ENCODE measurements around the gene NCOA1.

The NCOA1 gene

GRCh38 chr2:24539258-24539657 lies 48.2 kb downstream of the NCOA1 start:
- POLR2A ChIA-PET, result no interaction called here
- no peak for TF ChIP-seq CTCF (IDR thresholded peaks at IDR 0.05; ENCODE audit: control extremely low read depth, extremely low read depth, low read depth, missing control alignments)
- DNase-seq (ENCODE audit: extremely low spot score), result no peak
- CTCF ChIA-PET, result no interaction called here

DNA sequence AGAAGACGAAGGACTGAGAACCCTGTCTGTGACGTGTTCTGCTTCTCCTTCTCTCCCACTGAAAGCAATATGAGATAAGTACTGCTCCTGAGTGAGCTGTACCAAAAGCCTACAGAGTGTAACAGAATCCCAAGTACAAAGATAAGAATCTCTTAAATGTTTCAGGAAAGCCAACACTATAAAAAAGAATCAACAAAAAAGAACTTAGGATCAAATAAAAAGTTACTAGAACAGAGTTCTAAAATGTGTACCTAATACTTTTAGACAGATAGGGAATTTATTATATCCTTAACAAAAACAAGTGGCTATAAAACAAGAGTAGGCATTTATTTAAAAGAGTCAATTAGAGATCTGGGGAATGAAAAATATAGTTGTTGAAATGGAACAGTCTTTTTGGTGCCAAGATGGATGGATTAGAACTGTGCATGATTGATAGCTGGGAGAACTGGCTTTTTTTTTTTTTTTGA lies 49.0 kb downstream of the NCOA1 start:
- POLR2A ChIA-PET, result no interaction called here
- CTCF ChIA-PET, result no interaction called here
- no peak for DNase-seq (ENCODE audit: extremely low spot score)
- TF ChIP-seq CTCF (IDR thresholded peaks at IDR 0.05; ENCODE audit: control extremely low read depth, extremely low read depth, low read depth, missing control alignments), result no peak

DNA sequence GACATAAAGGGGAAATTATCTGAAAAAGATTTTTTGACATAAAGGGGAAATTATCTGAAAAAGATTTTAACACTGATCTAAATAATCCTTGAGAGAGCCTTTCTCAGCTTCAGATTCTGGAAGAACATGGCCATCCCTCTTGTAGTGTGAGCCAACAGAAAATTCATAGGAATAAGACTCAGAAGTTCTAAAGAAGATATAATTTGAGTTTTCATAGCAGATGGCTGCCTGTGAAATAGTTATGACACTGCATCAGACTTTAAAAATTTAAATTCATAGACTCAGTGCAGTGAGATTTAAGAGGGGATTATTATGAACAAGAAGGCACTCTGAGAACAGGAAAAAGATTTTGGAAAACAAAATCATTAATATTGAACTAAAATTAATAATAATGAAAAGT lies 50.6 kb downstream of the NCOA1 start:
- DNase-seq (ENCODE audit: extremely low spot score), result no peak
- ChIA-PET POLR2A (no interaction called here), CTCF (no interaction called here)
- no peak for TF ChIP-seq CTCF (IDR thresholded peaks at IDR 0.05; ENCODE audit: control extremely low read depth, extremely low read depth, low read depth, missing control alignments)

GRCh38 chr2:24542269-24542872 lies 51.3 kb downstream of the NCOA1 start:
- no peak for TF ChIP-seq CTCF (IDR thresholded peaks at IDR 0.05; ENCODE audit: control extremely low read depth, extremely low read depth, low read depth, missing control alignments)
- no peak for DNase-seq (ENCODE audit: extremely low spot score)
- ChIA-PET POLR2A (no interaction called here), CTCF (interaction anchor here (0.8 kb wide), 1 partner anchor 133 kb away, joined by 4 read pairs; no protein-coding TSS in a partner anchor)

DNA sequence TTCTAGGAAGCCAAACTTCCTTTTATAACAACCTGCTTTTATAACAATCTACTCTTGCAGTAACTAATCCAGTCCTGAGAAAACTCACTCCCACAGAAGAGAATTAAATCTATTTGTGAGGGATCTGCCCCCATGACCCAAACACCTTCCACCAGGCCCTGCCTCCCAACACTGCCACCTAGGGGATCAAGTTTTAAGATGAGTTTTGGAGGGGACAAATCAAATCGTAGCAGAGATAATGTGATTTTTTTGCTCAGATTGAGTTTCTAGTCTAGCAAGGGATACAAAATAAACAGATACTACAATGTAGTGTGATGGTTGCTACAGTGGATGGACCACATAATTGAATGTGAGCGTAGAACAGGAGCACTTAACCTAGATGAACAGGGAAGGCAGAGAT lies 52.2 kb downstream of the NCOA1 start:
- CTCF ChIA-PET, result interaction anchor here (0.8 kb wide), 1 partner anchor 134 kb away, joined by 4 read pairs; no protein-coding TSS in a partner anchor
- TF ChIP-seq CTCF (IDR thresholded peaks at IDR 0.05; ENCODE audit: control extremely low read depth, extremely low read depth, low read depth, missing control alignments), result no peak
- POLR2A ChIA-PET, result no interaction called here
- DNase-seq (ENCODE audit: extremely low spot score), result no peak

DNA sequence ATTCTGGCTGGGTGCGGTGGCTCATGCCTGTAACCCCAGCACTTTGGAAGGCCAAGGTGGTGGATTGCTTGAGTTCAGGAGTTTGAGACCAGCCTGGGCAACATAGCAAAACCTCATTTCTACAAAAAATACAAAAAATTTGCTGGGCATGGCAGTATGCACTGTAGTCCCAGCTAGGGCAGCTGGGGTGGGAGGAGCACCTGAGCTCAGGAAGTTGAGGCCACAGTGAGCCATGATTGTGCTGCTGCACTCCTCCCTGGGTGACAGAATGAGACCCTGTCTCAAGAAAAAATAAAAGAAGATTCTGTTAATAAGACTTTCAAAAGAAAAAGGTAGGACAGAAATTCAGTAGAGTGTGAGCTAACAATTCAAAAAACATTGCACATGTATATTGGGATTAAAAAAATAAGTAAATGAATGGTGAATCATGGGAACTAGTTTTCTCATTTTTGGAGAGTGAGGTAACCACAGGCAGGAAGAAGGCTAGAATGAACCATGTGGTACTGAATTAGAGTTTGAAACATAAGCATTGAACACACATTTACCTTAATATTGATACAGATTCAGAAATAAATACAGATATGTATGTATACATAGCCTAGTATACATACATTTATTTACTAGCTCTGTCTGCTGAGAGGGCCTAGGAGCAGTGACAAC lies 53.5 kb downstream of the NCOA1 start:
- TF ChIP-seq CTCF (IDR thresholded peaks at IDR 0.05; ENCODE audit: control extremely low read depth, extremely low read depth, low read depth, missing control alignments), result no peak

More for the DNA sequence above, 53.5 kb downstream of the NCOA1 start:
- DNase-seq (ENCODE audit: extremely low spot score), result no peak
- ChIA-PET CTCF (no interaction called here), POLR2A (no interaction called here)

All from GM10248 (cell line).